Neural cell (in vitro differentiated cells): ENCODE measurements around the gene ITGA11. TPM values are rescaled to one million over a fixed set of nuclear protein-coding genes. Genes with fewer than 3 reads are reported as not detected.

Source experiments
- H2AFZ ChIP-seq: fragments of 200-600, 300-800 bp; sonication (generic), shearing (Covaris generic); 2 replicates; pipeline ENCODE4 v1.6.0; 2014; ENCODE audit warnings: low read depth, mild to moderate bottlenecking, antibody characterized with exemption, low read length, moderate library complexity
- H3F3A ChIP-seq: fragments of 200-600 bp; shearing (Covaris generic); 2 replicates; pipeline ENCODE4 v1.6.1; 2016; ENCODE audit warnings: mild to moderate bottlenecking, moderate library complexity, mixed read lengths, antibody characterized with exemption, low read length; ENCODE audit not compliant: insufficient read depth, poor library complexity, severe bottlenecking
- H3K27ac ChIP-seq: fragments of 200-600, 300-800 bp; sonication (generic), shearing (Covaris generic); 2 replicates; pipeline ENCODE4 v1.5.1; 2014; ENCODE audit warnings: mild to moderate bottlenecking, low read length, moderate library complexity
- H3K27me3 ChIP-seq: fragments of 300-800, 200-600 bp; sonication (generic), shearing (Covaris generic); 2 replicates; pipeline ENCODE4 v1.6.0; 2014; ENCODE audit warnings: mild to moderate bottlenecking, low read depth, low read length, moderate library complexity; ENCODE audit not compliant: insufficient read depth
- H3K36me3 ChIP-seq: fragments of 300-800, 200-600 bp; sonication (generic), shearing (Covaris generic); 2 replicates; pipeline ENCODE4 v1.5.1; 2014; ENCODE audit warnings: mild to moderate bottlenecking, antibody characterized with exemption, low read length, moderate library complexity; ENCODE audit not compliant: insufficient read depth
- H3K4me2 ChIP-seq: fragments of 300-800, 200-600 bp; sonication (generic), shearing (Covaris generic); 2 replicates; pipeline ENCODE4 v1.6.0; 2014; ENCODE audit warnings: mild to moderate bottlenecking, low read length
- H3K4me3 ChIP-seq: fragments of 300-800, 200-600 bp; sonication (generic), shearing (Covaris generic); 2 replicates; pipeline ENCODE4 v1.5.1; 2014; ENCODE audit warnings: mild to moderate bottlenecking, low read length, moderate library complexity
- H3K79me2 ChIP-seq: fragments of 200-600 bp; shearing (Covaris generic); replicated peaks from 2 replicates; pipeline ENCODE4 v1.6.0; 2014; ENCODE audit warnings: mild to moderate bottlenecking, low read length, moderate library complexity; ENCODE audit not compliant: insufficient read depth
- H3K9ac ChIP-seq: fragments of 300-800, 200-600 bp; sonication (generic), shearing (Covaris generic); 2 replicates; pipeline ENCODE4 v1.6.1; 2016; ENCODE audit warnings: mild to moderate bottlenecking, low read length, mixed read lengths
- H3K9me2 ChIP-seq: fragments of 200-600 bp; shearing (Covaris generic); 2 replicates; pipeline ENCODE4 v1.6.1; 2016; ENCODE audit warnings: mild to moderate bottlenecking, low read length, mixed read lengths; ENCODE audit not compliant: insufficient read depth
- H3K9me3 ChIP-seq: fragments of 200-600, 300-800 bp; sonication (generic), shearing (Covaris generic); 2 replicates; pipeline ENCODE4 v1.6.1; 2016; ENCODE audit warnings: mild to moderate bottlenecking, mixed run types, low read length, moderate library complexity, mixed read lengths
- H4K20me1 ChIP-seq: fragments of 200-600 bp; shearing (Covaris generic); 2 replicates; pipeline ENCODE4 v1.6.1; 2016; ENCODE audit warnings: mild to moderate bottlenecking, mixed run types; ENCODE audit not compliant: insufficient read depth
- EP300 ChIP-seq: fragments of 450-650 bp; conservative IDR thresholded peaks from 2 replicates; pipeline ENCODE4 v1.6.1; 2014; ENCODE audit warnings: antibody characterized with exemption, mild to moderate bottlenecking, moderate library complexity; ENCODE audit not compliant: poor library complexity, severe bottlenecking
- EZH2 ChIP-seq: fragments of 200-600, 300-800 bp; shearing (Covaris generic), sonication (generic); IDR thresholded peaks from 2 replicates; pipeline ENCODE4 v1.6.1; 2014; ENCODE audit warnings: antibody characterized with exemption, low read length, borderline replicate concordance, mild to moderate bottlenecking; ENCODE audit not compliant: insufficient read depth, poor library complexity, severe bottlenecking
- MXI1 ChIP-seq: fragments of 450-650 bp; conservative IDR thresholded peaks from 2 replicates; pipeline ENCODE4 v1.6.1; 2014; ENCODE audit warnings: antibody characterized with exemption, mild to moderate bottlenecking; ENCODE audit not compliant: poor library complexity, severe bottlenecking
- POLR2AphosphoS5 ChIP-seq: IDR thresholded peaks from 2 replicates; pipeline ENCODE4 v1.6.1; 2012
- RAD21 ChIP-seq: fragments of 450-650 bp; conservative IDR thresholded peaks from 2 replicates; pipeline ENCODE4 v1.6.1; 2014; ENCODE audit warnings: antibody characterized with exemption, mild to moderate bottlenecking, moderate library complexity
- REST ChIP-seq: IDR thresholded peaks from 2 replicates; pipeline ENCODE4 v1.6.1; 2012; ENCODE audit warnings: borderline replicate concordance
- SMC3 ChIP-seq: fragments of 450-650 bp; conservative IDR thresholded peaks from 2 replicates; pipeline ENCODE4 v1.6.1; 2014; ENCODE audit warnings: antibody characterized with exemption, mild to moderate bottlenecking, moderate library complexity; ENCODE audit not compliant: poor library complexity
- TAF1 ChIP-seq: IDR thresholded peaks from 2 replicates; pipeline ENCODE4 v1.6.1; 2012; ENCODE audit warnings: low read depth
- polyA plus RNA-seq: library from polyadenylated mRNA; depleted of rRNA; stranded (reverse); fragments of >200 nt; gene quantifications from 2 replicates; pipeline ENCODE4 v1.2.3, GENCODE V29; 2014
- TF ChIP-seq, protein P1 (sequence below): fragments of 450-650 bp; IDR thresholded peaks from 2 replicates; pipeline ENCODE4 v1.5.1; 2014; ENCODE audit warnings: antibody characterized with exemption, mild to moderate bottlenecking, moderate library complexity; ENCODE audit not compliant: poor library complexity, severe bottlenecking

ITGA11 gene
- polyA plus RNA-seq, 1 donor from 2014 or later: not detected

- no peak for TF ChIP-seq EZH2
- no peak for TF ChIP-seq SMC3
These were observed 40.8 kb downstream of the ITGA11 start (continued) for GRCh38 chr15:68391121-68391520.

GRCh38 chr15:68389936-68390817 lies 41.8 kb downstream of the ITGA11 start:
- no peaks in the 10 kb centered on the region for H3F3A ChIP-seq
- no peak overlapping the region for H3K9ac ChIP-seq
- H3K79me2 ChIP-seq: no peaks in the 10 kb centered on the region
- H3K4me2 ChIP-seq: no peak overlapping the region
- H3K9me3 ChIP-seq: no peaks in the 10 kb centered on the region
- no peaks in the 10 kb centered on the region for H4K20me1 ChIP-seq
- H3K9me2 ChIP-seq: no peaks in the 10 kb centered on the region
- no peak overlapping the region for H2AFZ ChIP-seq
- H3K4me3 ChIP-seq: no peak overlapping the region
- H3K27me3 ChIP-seq: peaks cover 3% of the 10 kb centered on the region
- no peaks in the 10 kb centered on the region for H3K36me3 ChIP-seq
- TF ChIP-seq EZH2 (no peak), POLR2AphosphoS5 (no peak), REST (no peak)
- no peak overlapping the region for H3K27ac ChIP-seq

- no peak overlapping the region for H3K4me3 ChIP-seq
- H3K36me3 ChIP-seq: no peaks in the 10 kb centered on the region
- no peak overlapping the region for H3K27ac ChIP-seq
- H3K4me2 ChIP-seq: no peak overlapping the region
- no peaks in the 10 kb centered on the region for H3K9me2 ChIP-seq
- no peak overlapping the region for H2AFZ ChIP-seq
- H3F3A ChIP-seq: no peaks in the 10 kb centered on the region
- H3K9ac ChIP-seq: no peak overlapping the region
- TF ChIP-seq MXI1 (no peak), EP300 (no peak), REST (no peak), SMC3 (no peak), POLR2AphosphoS5 (no peak), TAF1 (no peak), RAD21 (no peak), EZH2 (no peak)
- TF ChIP-seq, protein P1, sequence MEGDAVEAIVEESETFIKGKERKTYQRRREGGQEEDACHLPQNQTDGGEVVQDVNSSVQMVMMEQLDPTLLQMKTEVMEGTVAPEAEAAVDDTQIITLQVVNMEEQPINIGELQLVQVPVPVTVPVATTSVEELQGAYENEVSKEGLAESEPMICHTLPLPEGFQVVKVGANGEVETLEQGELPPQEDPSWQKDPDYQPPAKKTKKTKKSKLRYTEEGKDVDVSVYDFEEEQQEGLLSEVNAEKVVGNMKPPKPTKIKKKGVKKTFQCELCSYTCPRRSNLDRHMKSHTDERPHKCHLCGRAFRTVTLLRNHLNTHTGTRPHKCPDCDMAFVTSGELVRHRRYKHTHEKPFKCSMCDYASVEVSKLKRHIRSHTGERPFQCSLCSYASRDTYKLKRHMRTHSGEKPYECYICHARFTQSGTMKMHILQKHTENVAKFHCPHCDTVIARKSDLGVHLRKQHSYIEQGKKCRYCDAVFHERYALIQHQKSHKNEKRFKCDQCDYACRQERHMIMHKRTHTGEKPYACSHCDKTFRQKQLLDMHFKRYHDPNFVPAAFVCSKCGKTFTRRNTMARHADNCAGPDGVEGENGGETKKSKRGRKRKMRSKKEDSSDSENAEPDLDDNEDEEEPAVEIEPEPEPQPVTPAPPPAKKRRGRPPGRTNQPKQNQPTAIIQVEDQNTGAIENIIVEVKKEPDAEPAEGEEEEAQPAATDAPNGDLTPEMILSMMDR: no peak
- H3K79me2 ChIP-seq: no peaks in the 10 kb centered on the region
- no peaks in the 10 kb centered on the region for H3K9me3 ChIP-seq
- H4K20me1 ChIP-seq: no peaks in the 10 kb centered on the region
- H3K27me3 ChIP-seq: peaks cover 3% of the 10 kb centered on the region
These were observed 42.7 kb downstream of the ITGA11 start for GRCh38 chr15:68389041-68389930.
